AG20443 (cell line): ENCODE measurements around the gene PTPRF.
A peak's percentile ranks its signal among the peaks of the same experiment; 100 is the strongest.

Source experiments
- DNase-seq: peaks from one replicate; pipeline ENCODE4 v3.0.0; 2012; ENCODE audit warnings: low spot score, mixed read lengths

PTPRF gene

GRCh38 chr1:43513471-43514173 lies 17.1 kb upstream of the PTPRF start:
- no peak for DNase-seq

DNA sequence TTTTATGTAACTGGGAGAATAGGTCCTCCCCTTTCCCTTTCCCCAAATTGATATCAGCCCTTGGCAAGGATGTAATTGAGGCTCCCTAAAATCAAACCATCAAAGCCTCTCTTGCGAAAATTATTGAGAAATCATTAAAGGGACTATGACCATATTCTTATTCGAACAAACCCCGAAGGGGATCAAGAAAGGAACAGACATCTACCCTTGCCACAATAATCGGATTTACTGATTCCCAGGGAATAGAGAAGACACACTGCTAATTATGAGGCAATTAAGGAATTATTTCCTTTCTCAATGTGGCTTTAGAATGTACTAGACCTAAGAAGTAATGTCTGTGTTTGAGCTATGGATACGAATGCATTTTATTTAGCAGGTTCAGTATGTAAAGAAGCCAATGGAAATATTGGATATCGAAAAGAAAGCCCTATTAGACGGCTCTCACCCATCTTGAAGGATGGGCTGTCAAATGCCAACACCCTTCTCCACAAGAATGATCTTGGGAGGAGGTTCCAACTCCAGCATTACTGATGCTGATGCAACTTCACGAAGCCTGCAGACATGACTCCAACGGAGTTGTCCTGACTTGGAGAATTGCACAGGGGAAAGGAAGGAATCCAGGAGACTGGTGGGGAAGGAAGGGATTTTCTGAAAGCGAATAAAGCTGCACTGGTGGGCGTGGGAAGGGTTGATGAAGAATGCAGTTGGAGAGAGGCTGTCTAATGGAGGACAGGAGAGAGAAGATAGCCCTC lies 11.6 kb upstream of the PTPRF start:
- no peak for DNase-seq

DNA sequence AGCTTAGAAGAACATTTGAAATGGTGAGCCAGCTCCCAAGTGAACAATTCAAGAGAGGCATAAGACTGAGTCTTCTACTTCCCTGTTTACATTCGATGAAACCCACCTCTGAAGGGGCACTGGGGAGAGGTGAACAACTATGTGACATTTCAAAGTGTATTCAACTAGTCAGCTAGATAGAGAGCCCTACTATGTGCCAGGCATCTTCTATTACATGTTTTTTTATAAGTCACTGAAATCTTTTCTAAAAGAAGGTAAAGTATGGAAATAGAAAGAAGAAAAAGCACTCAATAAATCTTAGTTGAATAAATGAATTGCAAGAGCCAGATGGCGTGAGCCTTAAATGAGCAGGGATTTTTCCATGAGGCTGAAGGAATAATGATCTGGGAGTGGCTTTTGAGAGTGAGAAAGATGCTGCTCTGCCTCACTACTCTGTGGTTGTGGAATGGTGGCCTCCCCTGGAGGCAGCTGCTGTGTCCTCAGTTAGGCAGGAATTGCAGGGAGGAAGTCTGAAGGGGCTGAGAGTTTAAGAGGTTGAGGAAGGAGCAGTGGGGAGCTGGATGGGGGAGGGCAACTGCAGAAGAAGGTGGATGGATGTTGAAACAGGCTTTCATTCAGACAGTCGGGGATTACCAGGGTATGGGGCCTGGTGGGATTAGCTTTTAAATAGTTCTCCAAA lies 10.4 kb upstream of the PTPRF start:
- DNase-seq = no peak

GRCh38 chr1:43521078-43521477 lies 9.6 kb upstream of the PTPRF start:
- no peak for DNase-seq

DNA sequence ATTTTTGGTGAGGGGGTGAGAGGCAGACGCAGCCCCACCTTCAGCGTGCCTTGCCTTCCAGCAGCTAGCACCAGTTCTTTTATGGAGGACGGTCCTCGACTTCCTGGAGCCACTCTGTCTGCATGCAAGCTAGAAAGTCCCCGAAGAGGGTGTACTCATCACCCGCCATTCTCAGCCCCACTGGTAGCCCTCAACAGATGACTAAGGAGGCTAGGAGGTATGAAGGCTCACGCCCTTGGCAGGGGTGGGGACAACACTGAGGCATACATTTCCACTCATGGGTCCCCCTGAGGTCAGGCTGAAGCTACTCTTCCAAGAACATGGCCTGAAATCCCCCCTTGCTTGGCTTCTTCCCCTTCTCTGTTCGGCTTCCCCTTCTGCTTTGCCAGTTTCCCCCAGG lies 8.9 kb upstream of the PTPRF start:
- DNase-seq = no peak

- DNase-seq = no peak
Measured at GRCh38 chr1:43522431-43522775, 8.3 kb upstream of the PTPRF start.

- peak; percentile 71 for DNase-seq
Measured at GRCh38 chr1:43522776-43523480, 7.8 kb upstream of the PTPRF start.

DNA sequence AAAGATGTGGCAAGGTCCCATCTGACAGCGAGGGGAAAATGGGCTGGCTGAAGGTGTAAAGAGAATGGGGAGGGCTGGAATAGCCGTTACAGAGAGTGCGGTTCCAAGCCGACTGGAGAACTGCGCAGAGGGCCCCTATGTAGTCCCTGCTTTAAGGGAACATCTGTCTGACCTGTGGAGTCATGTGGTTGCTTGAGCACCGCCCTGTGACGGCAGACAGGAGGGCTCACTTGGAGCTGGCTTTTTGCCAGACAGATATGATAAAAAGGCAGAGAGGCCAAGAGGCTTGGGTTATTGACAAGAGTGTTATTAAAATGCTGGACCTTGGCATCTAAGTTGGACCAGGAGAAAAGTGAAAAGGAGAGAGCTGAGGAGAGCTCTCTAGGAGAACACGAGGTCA lies 5.9 kb upstream of the PTPRF start:
- DNase-seq = no peak

GRCh38 chr1:43526002-43526401 lies 4.7 kb upstream of the PTPRF start:
- DNase-seq = peak; percentile 67

- no peak for DNase-seq
Measured at GRCh38 chr1:43527111-43527878, 3.4 kb upstream of the PTPRF start.

DNA sequence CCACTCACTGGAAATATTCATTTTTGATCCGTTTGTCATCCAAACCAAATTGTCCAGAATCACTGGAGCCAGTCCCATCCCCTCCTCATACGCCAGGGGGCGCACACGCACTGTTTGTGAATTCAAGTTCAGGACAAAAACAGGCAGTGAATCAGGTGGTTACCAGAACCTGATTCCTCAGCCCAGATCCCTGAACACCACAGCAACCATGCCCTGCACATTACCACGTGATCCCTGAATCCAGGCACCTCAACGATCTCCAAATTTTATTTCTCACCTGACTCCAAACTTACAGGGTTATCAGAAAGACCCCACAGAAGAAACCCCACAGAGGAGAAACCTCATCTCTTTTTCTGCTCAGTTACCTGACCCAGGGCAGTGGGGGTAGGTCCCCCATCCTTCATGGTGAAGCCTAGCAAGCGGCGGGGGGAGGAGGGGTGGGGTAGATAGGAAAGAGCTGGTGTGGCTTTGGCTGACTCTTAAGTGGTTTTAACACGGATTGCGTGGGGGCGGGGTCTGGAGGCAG lies 1.4 kb upstream of the PTPRF start:
- peak; percentile 88 for DNase-seq

GRCh38 chr1:43531107-43531905 lies 623 bp downstream of the PTPRF start:
- peak; percentile 64 for DNase-seq

GRCh38 chr1:43531906-43532584 lies 1.4 kb downstream of the PTPRF start:
- DNase-seq = peak; percentile 25

DNA sequence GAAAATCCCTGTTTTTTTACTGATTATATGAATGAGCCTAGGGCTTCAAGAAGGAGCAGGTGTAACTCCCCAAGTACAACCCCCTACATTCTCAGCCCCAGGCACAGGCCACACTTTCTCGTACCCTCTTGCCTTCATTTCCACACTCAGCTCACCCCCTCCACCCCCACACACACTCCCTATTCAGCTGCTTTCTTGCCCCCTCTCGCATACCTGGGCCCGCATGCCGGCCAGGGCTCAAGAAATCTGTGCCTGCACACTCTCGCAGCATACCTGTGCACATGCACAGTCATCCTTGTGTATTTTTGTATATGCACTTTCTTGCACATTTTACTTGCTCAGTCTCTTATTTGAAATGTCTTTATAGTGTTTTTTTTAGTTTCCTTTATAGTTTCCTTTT lies 2.0 kb downstream of the PTPRF start:
- DNase-seq = no peak

DNA sequence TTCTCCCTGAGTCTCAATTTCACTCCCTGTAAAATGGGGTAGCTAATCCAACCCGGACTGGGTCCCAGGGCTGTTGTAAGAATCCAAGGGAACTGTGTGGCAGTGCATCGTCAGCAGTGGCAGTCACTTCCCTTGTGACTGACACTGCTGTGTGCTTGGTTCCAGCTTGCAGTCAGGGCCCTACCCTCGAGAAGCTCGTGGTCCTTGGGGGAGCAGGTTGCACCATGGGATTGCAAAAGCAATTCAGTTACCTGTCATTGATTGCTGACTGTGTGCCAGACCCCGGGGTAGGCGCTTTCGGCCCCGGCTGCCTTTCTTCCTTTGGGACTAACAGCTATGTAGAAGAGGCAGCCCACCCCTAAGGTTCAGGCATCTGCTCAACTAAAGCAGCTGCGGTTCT lies 2.9 kb downstream of the PTPRF start:
- DNase-seq = no peak

DNA sequence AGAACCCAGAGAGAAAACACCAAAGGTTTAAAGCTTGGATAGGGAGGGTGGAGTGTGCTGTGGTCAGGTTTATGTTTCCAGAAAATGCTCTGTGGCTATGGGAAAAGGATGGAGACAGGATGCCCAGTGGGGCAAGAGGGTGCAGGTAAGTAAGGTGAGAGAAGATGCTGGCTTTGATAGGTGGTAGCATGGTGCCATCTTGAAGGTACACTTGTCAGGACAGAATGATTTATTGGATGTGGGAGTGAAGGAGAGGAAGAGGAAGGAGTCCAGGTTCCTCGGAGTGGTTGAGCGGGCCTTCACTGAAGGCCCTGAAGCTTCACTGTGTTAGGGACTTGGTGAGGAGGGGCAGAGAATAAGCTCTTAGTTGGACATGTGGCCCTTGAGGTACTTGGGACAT lies 3.6 kb downstream of the PTPRF start:
- no peak for DNase-seq

- DNase-seq = no peak
Measured at GRCh38 chr1:43536196-43536863, 5.6 kb downstream of the PTPRF start.

DNA sequence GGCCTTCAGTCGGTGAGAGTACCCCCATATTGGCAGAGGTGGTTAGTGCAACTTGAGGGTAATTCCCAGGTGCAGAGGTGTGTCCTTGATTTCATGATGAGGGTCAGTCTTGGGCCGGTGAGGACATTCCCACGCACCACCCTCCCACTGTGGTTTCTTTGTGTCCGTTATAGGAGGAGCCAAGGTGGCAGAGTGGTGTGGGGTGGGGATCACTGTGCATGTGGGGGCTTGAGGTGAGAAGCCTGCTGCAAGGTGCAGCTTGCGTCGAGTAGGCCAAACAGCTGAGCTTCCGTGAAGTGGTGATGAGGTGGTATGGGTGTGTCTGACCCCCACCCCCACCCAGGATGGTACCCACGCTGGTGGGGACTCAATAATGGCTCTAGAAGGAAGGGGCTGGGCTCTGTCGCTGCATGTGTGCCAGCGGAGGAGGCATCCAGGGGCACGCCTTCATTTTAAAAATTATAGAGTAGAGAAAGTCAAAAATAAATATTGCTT lies 6.2 kb downstream of the PTPRF start:
- DNase-seq = no peak

DNA sequence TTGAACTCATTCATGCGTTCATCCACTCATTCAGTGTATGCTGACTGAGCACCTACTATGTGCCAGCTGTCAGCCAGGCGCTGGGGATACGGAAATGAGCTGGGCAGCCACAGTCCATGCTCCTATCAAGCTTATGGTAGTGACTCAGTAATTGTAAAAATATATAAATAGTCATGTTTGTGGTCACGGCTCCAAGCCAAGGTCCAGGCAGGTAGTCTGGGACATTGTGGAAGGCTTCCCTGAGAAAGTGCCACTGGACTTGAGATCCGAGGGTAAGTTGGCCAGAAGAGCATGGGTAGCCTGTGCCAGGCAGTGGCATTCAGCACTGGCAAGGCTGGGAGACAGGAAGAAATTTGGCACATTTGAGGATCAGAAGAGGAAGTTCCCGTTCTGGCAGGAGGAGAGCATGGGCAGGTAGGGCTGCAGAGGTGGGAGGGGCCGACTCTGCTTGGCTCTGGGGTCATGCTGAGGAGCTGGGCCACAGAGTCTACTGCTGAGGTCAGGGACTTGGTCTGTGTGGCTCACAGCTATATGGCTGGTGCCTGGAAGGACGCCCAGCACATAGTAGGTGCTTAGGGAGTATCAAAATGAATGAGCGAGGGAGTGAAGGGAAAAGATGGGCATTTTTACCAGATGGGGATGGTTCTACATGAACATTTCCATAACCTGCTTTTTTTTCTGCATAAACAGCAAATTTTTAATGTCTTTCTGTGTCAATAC lies 6.9 kb downstream of the PTPRF start:
- DNase-seq = no peak
